ENCODE results near the gene NAP1L2. TPM values are rescaled to one million over a fixed set of nuclear protein-coding genes. Genes with fewer than 3 reads are reported as not detected.
"Not testable (repeated sequence)": the region's sequence is repeated elsewhere in the genome, so short reads cannot be mapped to it uniquely, and the experiment has no call there.

NAP1L2 gene
- total RNA-seq, 1 donor from 2014 or later: 2.2 TPM

- H3K27ac Mint-ChIP-seq: no peak overlapping the region
- no peak for DNase-seq (ENCODE audit: low spot score, unreplicated experiment)
- H3K36me3 Mint-ChIP-seq (ENCODE audit: insufficient read depth): no peaks in the 10 kb centered on the region
These were observed 771 bp downstream of the NAP1L2 start for GRCh38 chrX:73213734-73214425.

GRCh38 chrX:73206366-73206765, 8.3 kb downstream of the NAP1L2 start:
- H3K36me3 Mint-ChIP-seq (ENCODE audit: insufficient read depth): no peaks in the 10 kb centered on the region
- DNase-seq (ENCODE audit: low spot score, unreplicated experiment): no peak
- no peak overlapping the region for H3K4me3 Mint-ChIP-seq (ENCODE audit: low read depth)
- no peak for TF ChIP-seq CTCF (IDR thresholded peaks at IDR 0.05; ENCODE audit: unreplicated experiment)
- no peaks in the 10 kb centered on the region for H3K4me1 Mint-ChIP-seq (ENCODE audit: low read depth)
- H3K27ac Mint-ChIP-seq: no peak overlapping the region
- H3K9me3 Mint-ChIP-seq (ENCODE audit: low read depth): peaks cover 31% of the 10 kb centered on the region
- no peaks in the 10 kb centered on the region for H3K27me3 Mint-ChIP-seq

More at GRCh38 chrX:73213734-73214425, 771 bp downstream of the NAP1L2 start:
- peak overlapping the region; percentile 77 for H3K4me3 Mint-ChIP-seq (ENCODE audit: low read depth)
- TF ChIP-seq CTCF (IDR thresholded peaks at IDR 0.05; ENCODE audit: unreplicated experiment): no peak
- H3K4me1 Mint-ChIP-seq (ENCODE audit: low read depth): no peaks in the 10 kb centered on the region
- H3K27me3 Mint-ChIP-seq: peaks cover 28% of the 10 kb centered on the region
- H3K9me3 Mint-ChIP-seq (ENCODE audit: low read depth): peaks cover 7% of the 10 kb centered on the region

GRCh38 chrX:73182502-73183114, 32.0 kb downstream of the NAP1L2 start:
- no peak overlapping the region for H3K27ac Mint-ChIP-seq
- no peak for TF ChIP-seq CTCF (IDR thresholded peaks at IDR 0.05; ENCODE audit: unreplicated experiment)
- peaks cover 1% of the 10 kb centered on the region for H3K36me3 Mint-ChIP-seq (ENCODE audit: insufficient read depth)
- no peak overlapping the region for H3K4me3 Mint-ChIP-seq (ENCODE audit: low read depth)
- DNase-seq (ENCODE audit: low spot score, unreplicated experiment): no peak
- H3K4me1 Mint-ChIP-seq (ENCODE audit: low read depth): no peaks in the 10 kb centered on the region
- no peaks in the 10 kb centered on the region for H3K27me3 Mint-ChIP-seq
- peaks cover 34% of the 10 kb centered on the region for H3K9me3 Mint-ChIP-seq (ENCODE audit: low read depth)

- H3K4me3 Mint-ChIP-seq (ENCODE audit: low read depth); H3K27ac Mint-ChIP-seq; DNase-seq (ENCODE audit: low spot score, unreplicated experiment); H3K27me3 Mint-ChIP-seq; H3K4me1 Mint-ChIP-seq (ENCODE audit: low read depth); H3K36me3 Mint-ChIP-seq (ENCODE audit: insufficient read depth): not testable (repeated sequence)
- peaks cover 26% of the 10 kb centered on the region for H3K9me3 Mint-ChIP-seq (ENCODE audit: low read depth)
These were observed 45.7 kb downstream of the NAP1L2 start for GRCh38 chrX:73168945-73169344.

Other genes with a start within 250 kb of the NAP1L2 start
- gene PABPC1L2B, start 211.9 kb downstream of the NAP1L2 start, total RNA-seq: not detected in 2 replicates
- not detected in 2 replicates for gene PABPC1L2A, start 135.3 kb downstream of the NAP1L2 start, total RNA-seq
- not detected in 2 replicates for gene CDX4, start 232.2 kb upstream of the NAP1L2 start, total RNA-seq

All from progenitor cell of endocrine pancreas (in vitro differentiated cells).